HepG2 (cell line): ENCODE data around the gene DELE1. TPM values are rescaled to one million over a fixed set of nuclear protein-coding genes. Genes with fewer than 3 reads are reported as not detected.

Experiments used
- ATAC-seq: fragments of 200-7000 bp; cut with Tn5 transposase; 3 replicates; pipeline ENCODE4 v1.9.1; 2020; ENCODE audit warnings: mild to moderate bottlenecking, moderate library complexity
- BruUV-seq: library from RNA; stranded (reverse); fragments of 400-500 nt; replicated peaks from 2 replicates; lab custom pipeline; 2021; lab: Mats Ljungman, UMichigan
- CTCF ChIA-PET: fragments of 300-600 bp; formaldehyde crosslinking; extraction: SDS; loops from one replicate; lab custom pipeline; 2021; ENCODE audit warnings: low total read pairs, inconsistent platforms, low intra/inter-chr PET ratio; lab: Yijun Ruan, JAX
- POLR2A ChIA-PET: fragments of 350-600 bp; sonication (Branson Sonifier 250); formaldehyde crosslinking; loops from one replicate; lab custom pipeline; 2020; ENCODE audit warnings: antibody characterized with exemption, inconsistent platforms; lab: Yijun Ruan, JAX
- DNase-seq: peaks from one replicate; pipeline ENCODE4 v3.0.0-alpha.2; 2015; ENCODE audit warnings: low spot score
- FAIRE-seq: peaks from 3 replicates; lab custom pipeline; 2011; peaks lifted over from hg19 to GRCh38; lab: Jason Lieb, UNC
- H2AFZ ChIP-seq: one replicate; pipeline ENCODE4 v1.6.1; 2011; ENCODE audit warnings: low read length, inconsistent platforms
- H3K27ac ChIP-seq: fragments of 300-600 bp; 3 replicates; pipeline ENCODE4 v1.8.0; 2011; ENCODE audit warnings: mixed run types, mild to moderate bottlenecking, mixed read lengths, low read length, inconsistent platforms; ENCODE audit not compliant: insufficient read depth; ENCODE audit errors: extremely low read length
- H3K27me3 ChIP-seq, 2 experiments: fragments of 200-600 bp in 1 of 2; 2 replicates in 1 of 2; 3 replicates in 1 of 2; pipeline versions ENCODE4 v1.6.0 to v1.8.0; 2011; ENCODE audit warnings: low read length in 2 of 2, mild to moderate bottlenecking in 2 of 2, moderate library complexity in 2 of 2, inconsistent platforms in 1 of 2; ENCODE audit not compliant: insufficient read depth in 2 of 2, control insufficient read depth in 1 of 2
- H3K36me3 ChIP-seq, 2 experiments: fragments of 200-600 bp in 1 of 2; replicated peaks in 1 of 2; 2 replicates in 1 of 2; 3 replicates in 1 of 2; pipeline versions ENCODE4 v1.5.1 to v1.8.0; 2011; ENCODE audit warnings: low read length in 2 of 2, inconsistent platforms in 1 of 2; ENCODE audit not compliant: insufficient read depth in 2 of 2, control insufficient read depth in 1 of 2
- H3K4me1 ChIP-seq: 2 replicates; pipeline ENCODE4 v1.5.1; 2012; ENCODE audit warnings: low read length, inconsistent platforms; ENCODE audit not compliant: insufficient read depth
- H3K4me2 ChIP-seq: 2 replicates; pipeline ENCODE4 v1.6.0; 2011; ENCODE audit warnings: low read depth, low read length, inconsistent platforms
- H3K4me3 ChIP-seq, 3 experiments: fragments of 200-600 bp in 1 of 3; sonication (generic), shearing (Covaris generic) in 1 of 3; replicated peaks in 1 of 3; 2 replicates each; pipeline ENCODE4 v1.5.1; 2011 to 2016; ENCODE audit warnings: low read length in 3 of 3, inconsistent platforms in 2 of 3, low read depth in 2 of 3, mild to moderate bottlenecking in 2 of 3, control low read depth in 1 of 3, mixed read lengths in 1 of 3; ENCODE audit not compliant: insufficient read depth in 1 of 3
- H3K79me2 ChIP-seq: one replicate; pipeline ENCODE4 v1.6.1; 2011; ENCODE audit warnings: low read length, inconsistent platforms; ENCODE audit not compliant: insufficient read depth
- H3K9ac ChIP-seq: 2 replicates; pipeline ENCODE4 v1.6.0; 2011; ENCODE audit warnings: mild to moderate bottlenecking, low read depth, low read length, inconsistent platforms; ENCODE audit not compliant: insufficient read depth
- H3K9me3 ChIP-seq: 2 replicates; pipeline ENCODE4 v1.5.1; 2012; ENCODE audit warnings: mild to moderate bottlenecking, low read length
- H4K20me1 ChIP-seq: 2 replicates; pipeline ENCODE4 v1.6.0; 2011; ENCODE audit warnings: inconsistent platforms, mild to moderate bottlenecking, low read length, moderate library complexity; ENCODE audit not compliant: insufficient read depth
- ARNT2 ChIP-seq: sonication (generic); formaldehyde crosslinking; IDR thresholded peaks from 2 replicates; pipeline ENCODE4 v1.8.0; 2022; ENCODE audit warnings: mild to moderate bottlenecking, low read depth, missing genetic modification reagents, moderate library complexity
- CSRNP1 ChIP-seq: sonication (generic); formaldehyde crosslinking; IDR thresholded peaks from 2 replicates; pipeline ENCODE4 v1.8.1; 2023; ENCODE audit warnings: mild to moderate bottlenecking, missing genetic modification reagents
- CTCF ChIP-seq: sonication (generic); formaldehyde crosslinking; IDR thresholded peaks from 2 replicates; pipeline ENCODE4 v1.5.0; 2020; ENCODE audit warnings: mild to moderate bottlenecking, missing genetic modification reagents, moderate library complexity
- ELF3 ChIP-seq: IDR thresholded peaks from 2 replicates; pipeline ENCODE4 v1.6.1; 2016; ENCODE audit warnings: missing genetic modification reagents, missing compliant biosample characterization
- EZH2 ChIP-seq: conservative IDR thresholded peaks from 2 replicates; pipeline ENCODE4 v1.6.1; 2012; ENCODE audit warnings: mild to moderate bottlenecking, low read depth, low read length, moderate library complexity
- GATAD2A ChIP-seq: IDR thresholded peaks from 2 replicates; pipeline ENCODE4 v1.6.1; 2016
- HNRNPLL ChIP-seq: fragments of 200-400 bp; formaldehyde crosslinking; IDR thresholded peaks from 2 replicates; pipeline ENCODE4 v1.6.1; 2017; ENCODE audit warnings: mild to moderate bottlenecking, low read depth, low read length; ENCODE audit not compliant: poor library complexity, severe bottlenecking
- MTF2 ChIP-seq: sonication (generic); formaldehyde crosslinking; IDR thresholded peaks from 2 replicates; pipeline ENCODE4 v1.5.0; 2020; ENCODE audit warnings: missing genetic modification reagents, borderline replicate concordance
- MXD4 ChIP-seq: IDR thresholded peaks from 2 replicates; pipeline ENCODE4 v1.6.1; 2016; ENCODE audit warnings: mild to moderate bottlenecking, missing biosample characterization, missing genetic modification reagents
- NCOA1 ChIP-seq: sonication (generic); formaldehyde crosslinking; IDR thresholded peaks from 2 replicates; pipeline ENCODE4 v1.9.0; 2021; ENCODE audit warnings: missing genetic modification reagents
- PATZ1 ChIP-seq: sonication (generic); formaldehyde crosslinking; IDR thresholded peaks from 2 replicates; pipeline ENCODE4 v1.4.0; 2020; ENCODE audit warnings: missing genetic modification reagents
- PPARG ChIP-seq: conservative IDR thresholded peaks from 2 replicates; pipeline ENCODE4 v1.6.1; 2016; ENCODE audit warnings: missing biosample characterization, missing genetic modification reagents
- RORA ChIP-seq: sonication (generic); formaldehyde crosslinking; IDR thresholded peaks from 2 replicates; pipeline ENCODE4 v1.5.0; 2020; ENCODE audit warnings: mild to moderate bottlenecking, missing genetic modification reagents, moderate library complexity
- TFDP2 ChIP-seq: sonication (generic); formaldehyde crosslinking; IDR thresholded peaks from 2 replicates; pipeline ENCODE4 v1.4.0; 2020; ENCODE audit warnings: missing genetic modification reagents
- ZIK1 ChIP-seq: sonication (generic); formaldehyde crosslinking; IDR thresholded peaks from 2 replicates; pipeline ENCODE4 v1.5.0; 2020; ENCODE audit warnings: mild to moderate bottlenecking, low read depth, missing genetic modification reagents, borderline replicate concordance
- ZNF451 ChIP-seq: sonication (generic); formaldehyde crosslinking; IDR thresholded peaks from 2 replicates; pipeline ENCODE4 v1.5.0; 2020; ENCODE audit warnings: mild to moderate bottlenecking, missing genetic modification reagents
- ZNF501 ChIP-seq: sonication (generic); formaldehyde crosslinking; IDR thresholded peaks from 2 replicates; pipeline ENCODE4 v1.5.1; 2020; ENCODE audit warnings: mild to moderate bottlenecking, moderate library complexity, missing genetic modification reagents
- ZNF614 ChIP-seq: IDR thresholded peaks from 2 replicates; pipeline ENCODE4 v1.6.1; 2018; ENCODE audit warnings: missing biosample characterization, missing genetic modification reagents, inconsistent platforms, borderline replicate concordance
- WGBS: methylation state at CpG from one replicate; pipeline ENCODE4 v1.1.6; 2017; ENCODE audit warnings: low lambda C conversion rate; 5-methylcytosine and 5-hydroxymethylcytosine counted together
- in situ Hi-C: cut with HindIII; loops from 2 replicates; pipeline ENCODE4 v1.10.0; 2017; ENCODE audit warnings: low pct_unique_long_range_greater_than_20kb; ENCODE audit not compliant: extremely low pct_ligation_motif_present
- intact Hi-C: fragments of 100-400 bp; cut with micrococcal nuclease; formaldehyde crosslinking; loops from one replicate; pipeline ENCODE4 v1.10.0; 2022; ENCODE audit not compliant: unreplicated experiment
- polyA plus RNA-seq, 8 experiments: library from polyadenylated mRNA; depleted of rRNA in 3 of 8; stranded (reverse) in 7 of 8; unstranded in 1 of 8; fragments of >200 nt; fragmentation: Illumina TruSeq in 4 of 8; extraction: Trizol in 4 of 8; gene quantifications; 2 replicates each; pipeline versions ENCODE4 v1.2.1 to v1.2.3, GENCODE V29; 2011 to 2016; ENCODE audit warnings: low read depth in 4 of 8, missing spikeins in 1 of 8, mixed read lengths in 1 of 8; ENCODE audit not compliant: insufficient read depth in 1 of 8
- total RNA-seq, 5 experiments: library from RNA; depleted of rRNA; stranded (reverse); fragments of >200 nt; fragmentation: Illumina TruSeq; extraction: Trizol; gene quantifications; 2 replicates each; pipeline ENCODE4 v1.2.3, GENCODE V29; 2016; ENCODE audit warnings: low read depth in 1 of 5

DELE1 gene
- total and polyA plus RNA-seq, 2 of the 13 experiments (the other 11 are each of a cell fraction or from before 2014, with no cell fraction given) = 57.5 to 90.3 TPM

GRCh38 chr5:141914199-141914743 is 9.4 kb upstream of the DELE1 start:
- CTCF ChIA-PET = no interaction called here
- intact Hi-C loops (loop anchor here (2.0 kb wide), 1 partner anchor 47 kb away; no protein-coding TSS in a partner anchor), in situ Hi-C loops (no loop called here)
- Histone ChIP-seq H3K27ac (no peak overlapping the region), H3K4me2 (peak overlapping the region; percentile 75), H3K9ac (no peak overlapping the region), H3K9me3 (no peaks in the 10 kb centered on the region), H2AFZ (no peak overlapping the region), H3K4me3 (peak overlapping the region; percentile 18 to 66 (median 22); a peak in 5 of 6 replicates), H3K4me1 (peaks cover 18% of the 10 kb centered on the region), H3K36me3 (no peaks in the 10 kb centered on the region), H4K20me1 (no peaks in the 10 kb centered on the region), H3K27me3 (peaks cover 0 to 32% of the 10 kb centered on the region in 2 experiments; a peak in 3 of 5 replicates), H3K79me2 (no peaks in the 10 kb centered on the region)
- 0% methylated on average over 6 of the region's 40 CpGs for WGBS
- no TSS peak for BruUV-seq
- FAIRE-seq = no peak
- peak; percentile 91 for ATAC-seq
- no peak for DNase-seq
- POLR2A ChIA-PET = interaction anchor here (3.9 kb wide), 1 partner anchor 9 kb away, joined by 22 read pairs; the partner anchor contains the start of gene DELE1
- TF ChIP-seq EZH2 (no peak), ZNF614 (CRISPR knock-in tag) (no peak), ZIK1 (CRISPR knock-in tag) (0 out of 2 replicates have a peak, but pooled peaks have one; percentile 45), CSRNP1 (CRISPR knock-in tag) (peak; percentile 44; the same call in 1 of the 2 replicates), HNRNPLL (peak; percentile 67), ELF3 (CRISPR knock-in tag) (0 out of 2 replicates have a peak, but pooled peaks have one; percentile 10), MXD4 (no peak), PPARG (no peak), GATAD2A (0 out of 2 replicates have a peak, but pooled peaks have one; percentile 13), TFDP2 (CRISPR knock-in tag) (peak; percentile 33; the same call in 1 of the 2 replicates), CTCF (peak; percentile 75), PATZ1 (CRISPR knock-in tag) (0 out of 2 replicates have a peak, but pooled peaks have one; percentile 37), ZNF451 (CRISPR knock-in tag) (peak; percentile 23; the same call in 1 of the 2 replicates), MTF2 (CRISPR knock-in tag) (peak; percentile 83; the same call in 1 of the 2 replicates), NCOA1 (CRISPR knock-in tag) (0 out of 2 replicates have a peak, but pooled peaks have one; percentile 35), RORA (no peak), ARNT2 (CRISPR knock-in tag) (peak; percentile 49; the same call in 1 of the 2 replicates), ZNF501 (CRISPR knock-in tag) (peak; percentile 48; the same call in 1 of the 2 replicates)
